SK-N-SH (cell line): ENCODE data around the gene DKC1. TPM values are rescaled to one million over a fixed set of nuclear protein-coding genes. Genes with fewer than 3 reads are reported as not detected.

Experiments
- CTCF ChIA-PET: fragments of 300-600, 350-600 bp; formaldehyde crosslinking; extraction: SDS; loops from one replicate; lab custom pipeline; 2021; lab: Yijun Ruan, JAX
- POLR2A ChIA-PET: fragments of 350-600 bp; sonication (Branson Sonifier 250); formaldehyde crosslinking; extraction: SDS; loops from one replicate; lab custom pipeline; 2020; ENCODE audit warnings: antibody characterized with exemption, inconsistent platforms; lab: Yijun Ruan, JAX
- DNase-seq: peaks from one replicate; pipeline ENCODE4 v3.0.0; 2012
- H2AFZ ChIP-seq: fragments of 200-600 bp; sonication (generic); 2 replicates; pipeline ENCODE4 v1.8.1; 2016; ENCODE audit warnings: antibody characterized with exemption, mild to moderate bottlenecking, low read depth
- H3F3A ChIP-seq: fragments of 200-600 bp; sonication (generic); replicated peaks from 2 replicates; pipeline ENCODE3; 2016; ENCODE audit warnings: antibody characterized with exemption, mild to moderate bottlenecking; ENCODE audit not compliant: insufficient read depth
- H3K27ac ChIP-seq, 2 experiments: fragments of 200-500 bp in 1 of 2; fragments of 200-600 bp in 1 of 2; sonication (Bioruptor generic) in 1 of 2; sonication (generic), shearing (Covaris generic) in 1 of 2; 2 replicates each; pipeline versions ENCODE4 v1.5.1 to v1.6.1; 2014 to 2016; ENCODE audit warnings: low read depth in 2 of 2, inconsistent platforms in 1 of 2, low read length in 1 of 2, mild to moderate bottlenecking in 1 of 2, mixed read lengths in 1 of 2
- H3K27me3 ChIP-seq: fragments of 200-600 bp; sonication (generic), shearing (Covaris generic); 2 replicates; pipeline ENCODE4 v1.6.1; 2016; ENCODE audit warnings: mixed run types; ENCODE audit not compliant: insufficient read depth
- H3K36me3 ChIP-seq, 2 experiments: fragments of 200-500 bp in 1 of 2; fragments of 200-600 bp in 1 of 2; sonication (Bioruptor generic) in 1 of 2; sonication (generic) in 1 of 2; replicated peaks in 1 of 2; 2 replicates each; pipeline versions ENCODE3 to v1.5.1; 2014 to 2016; ENCODE audit warnings: low read length in 1 of 2, mild to moderate bottlenecking in 1 of 2; ENCODE audit not compliant: insufficient read depth in 2 of 2, control insufficient read depth in 1 of 2
- H3K4me1 ChIP-seq, 2 experiments: fragments of 200-500 bp in 1 of 2; fragments of 200-600 bp in 1 of 2; sonication (Bioruptor generic) in 1 of 2; sonication (generic), shearing (Covaris generic) in 1 of 2; 2 replicates each; pipeline versions ENCODE4 v1.5.1 to v1.6.1; 2014 to 2016; ENCODE audit warnings: low read depth in 1 of 2, low read length in 1 of 2, mixed run types in 1 of 2; ENCODE audit not compliant: insufficient read depth in 2 of 2, control insufficient read depth in 1 of 2
- H3K4me2 ChIP-seq: fragments of 200-600 bp; sonication (generic), shearing (Covaris generic); 2 replicates; pipeline ENCODE4 v1.6.1; 2017; ENCODE audit warnings: mixed run types
- H3K4me3 ChIP-seq, 2 experiments: fragments of 200-500 bp in 1 of 2; fragments of 200-600 bp in 1 of 2; sonication (Bioruptor generic) in 1 of 2; sonication (generic), shearing (Covaris generic) in 1 of 2; 2 replicates each; pipeline versions ENCODE4 v1.5.1 to v1.8.1; 2014 to 2016; ENCODE audit warnings: low read depth in 2 of 2, inconsistent platforms in 1 of 2, low read length in 1 of 2, mild to moderate bottlenecking in 1 of 2, mixed read lengths in 1 of 2, moderate library complexity in 1 of 2
- H3K79me2 ChIP-seq: fragments of 200-600 bp; sonication (generic); 2 replicates; pipeline ENCODE4 v1.8.1; 2017; ENCODE audit warnings: mild to moderate bottlenecking; ENCODE audit not compliant: insufficient read depth
- H3K9ac ChIP-seq: fragments of 200-600 bp; sonication (generic); 2 replicates; pipeline ENCODE4 v1.6.1; 2017; ENCODE audit warnings: mixed run types
- H3K9me2 ChIP-seq: fragments of 200-600 bp; sonication (generic); 2 replicates; pipeline ENCODE4 v1.6.1; 2017; ENCODE audit warnings: mixed run types
- H3K9me3 ChIP-seq: fragments of 200-600 bp; sonication (generic); 2 replicates; pipeline ENCODE4 v1.6.1; 2017; ENCODE audit warnings: mixed run types, mild to moderate bottlenecking, moderate library complexity
- H4K20me1 ChIP-seq: fragments of 200-600 bp; sonication (generic); 2 replicates; pipeline ENCODE4 v1.6.1; 2017; ENCODE audit warnings: mild to moderate bottlenecking, mixed run types; ENCODE audit not compliant: insufficient read depth
- ELF1 ChIP-seq: IDR thresholded peaks from 2 replicates; pipeline ENCODE4 v1.4.0; 2012
- EP300 ChIP-seq, 2 experiments: IDR thresholded peaks; 2 replicates each; pipeline versions ENCODE4 v1.4.0 to v1.6.1; 2012; ENCODE audit warnings: borderline replicate concordance in 1 of 2, low read depth in 1 of 2, low read length in 1 of 2
- GABPA ChIP-seq: IDR thresholded peaks from 2 replicates; pipeline ENCODE4 v1.4.0; 2012; ENCODE audit warnings: low read depth, mild to moderate bottlenecking
- GATA2 ChIP-seq: sonication (generic); formaldehyde crosslinking; IDR thresholded peaks from 2 replicates; pipeline ENCODE4 v1.5.0; 2020; ENCODE audit warnings: mild to moderate bottlenecking, missing genetic modification reagents
- MXI1 ChIP-seq: IDR thresholded peaks from 2 replicates; pipeline ENCODE4 v1.6.1; 2012; ENCODE audit warnings: mild to moderate bottlenecking, low read depth, low read length, improper control_type of control experiment
- RAD21 ChIP-seq: IDR thresholded peaks from 2 replicates; pipeline ENCODE4 v1.6.1; 2012; ENCODE audit warnings: mild to moderate bottlenecking, low read length
- RFX5 ChIP-seq: IDR thresholded peaks from 2 replicates; pipeline ENCODE4 v1.6.1; 2012; ENCODE audit warnings: mild to moderate bottlenecking, improper control_type of control experiment, low read length
- SIN3A ChIP-seq: IDR thresholded peaks from 2 replicates; pipeline ENCODE4 v1.6.1; 2012; ENCODE audit warnings: low read depth, mild to moderate bottlenecking, low read length, moderate library complexity, borderline replicate concordance
- SMC3 ChIP-seq: IDR thresholded peaks from 2 replicates; pipeline ENCODE4 v1.6.1; 2012; ENCODE audit warnings: low read depth, low read length, improper control_type of control experiment
- TAF1 ChIP-seq: IDR thresholded peaks from 2 replicates; pipeline ENCODE4 v1.6.1; 2012; ENCODE audit warnings: low read depth, mild to moderate bottlenecking, low read length, moderate library complexity, borderline replicate concordance
- TCF12 ChIP-seq: IDR thresholded peaks from 2 replicates; pipeline ENCODE4 v1.4.0; 2012
- TEAD4 ChIP-seq: IDR thresholded peaks from 2 replicates; pipeline ENCODE4 v1.4.0; 2012; ENCODE audit warnings: mild to moderate bottlenecking, borderline replicate concordance; ENCODE audit not compliant: insufficient read depth
- WGBS: methylation state at CpG from one replicate; pipeline ENCODE4 v1.1.6; 2017; ENCODE audit warnings: low lambda C conversion rate; 5-methylcytosine and 5-hydroxymethylcytosine counted together
- polyA plus RNA-seq, 3 experiments: library from polyadenylated mRNA; depleted of rRNA; stranded (reverse); fragments of >200 nt; gene quantifications; 2 replicates each; pipeline ENCODE4 v1.2.3, GENCODE V29; 2012
- TF ChIP-seq, protein P1 (sequence below): IDR thresholded peaks from 2 replicates; pipeline ENCODE4; 2012
- TF ChIP-seq, protein P2 (sequence below): IDR thresholded peaks from 2 replicates; pipeline ENCODE4 v1.4.0; 2012; ENCODE audit warnings: low read depth, borderline replicate concordance

DKC1 gene
- polyA plus RNA-seq, 1 of the 3 experiments (the other 2 are of a cell fraction): 53.0 TPM

DNA sequence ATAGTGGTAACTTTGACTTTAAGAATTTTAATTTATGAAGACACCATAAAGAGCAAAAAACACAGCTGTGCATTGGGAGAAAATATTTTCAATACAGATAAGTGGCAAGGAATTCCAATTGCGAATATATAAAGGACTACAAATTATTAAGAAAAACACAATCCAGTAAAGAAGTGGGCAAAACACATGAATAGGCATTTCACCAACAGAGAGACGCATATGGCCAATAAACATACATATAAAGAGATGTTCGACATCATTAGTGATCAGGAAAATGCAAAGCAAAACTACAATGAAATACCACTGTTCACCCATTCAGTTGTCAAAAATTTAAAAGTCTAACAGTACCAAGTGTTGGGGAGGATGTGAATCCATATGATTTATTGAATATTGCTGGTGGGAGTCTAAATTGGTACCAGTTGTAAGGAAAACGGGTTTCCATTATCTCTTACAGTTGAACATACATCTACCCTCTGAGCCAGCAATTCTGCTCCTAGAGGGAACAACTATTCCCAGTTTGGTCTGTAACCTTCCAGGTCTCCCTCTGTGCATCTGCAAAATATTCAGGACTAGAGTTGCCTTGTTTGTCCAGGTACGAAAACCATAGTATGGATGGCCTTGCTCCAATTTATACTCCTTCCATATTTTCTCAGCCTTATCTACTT, 44.3 kb downstream of the DKC1 start:
- Histone ChIP-seq H3K4me3 (no peak overlapping the region), H3F3A (no peaks in the 10 kb centered on the region), H3K9ac (no peak overlapping the region), H3K9me2 (no peaks in the 10 kb centered on the region), H3K79me2 (no peaks in the 10 kb centered on the region), H3K4me1 (peaks cover 0 to 4% of the 10 kb centered on the region in 2 experiments; a peak in 1 of 4 replicates), H4K20me1 (no peaks in the 10 kb centered on the region), H3K27ac (no peak overlapping the region), H3K9me3 (no peaks in the 10 kb centered on the region), H3K27me3 (no peaks in the 10 kb centered on the region; the same call in 1 of the 2 replicates), H3K4me2 (no peak overlapping the region), H2AFZ (no peak overlapping the region), H3K36me3 (no peaks in the 10 kb centered on the region)
- POLR2A ChIA-PET: no interaction called here
- DNase-seq: no peak
- WGBS: 40% methylated on average over 5 of the region's 5 CpGs
- CTCF ChIA-PET: no interaction called here
- TF ChIP-seq ELF1: no peak
- TF ChIP-seq SMC3: no peak
- TF ChIP-seq TCF12: no peak
- TF ChIP-seq GATA2: no peak
- no peak for TF ChIP-seq EP300 (IDR thresholded peaks at IDR 0.05; ENCODE audit: borderline replicate concordance in 1 of 2, low read depth in 1 of 2, low read length in 1 of 2)
- TF ChIP-seq, protein P1, sequence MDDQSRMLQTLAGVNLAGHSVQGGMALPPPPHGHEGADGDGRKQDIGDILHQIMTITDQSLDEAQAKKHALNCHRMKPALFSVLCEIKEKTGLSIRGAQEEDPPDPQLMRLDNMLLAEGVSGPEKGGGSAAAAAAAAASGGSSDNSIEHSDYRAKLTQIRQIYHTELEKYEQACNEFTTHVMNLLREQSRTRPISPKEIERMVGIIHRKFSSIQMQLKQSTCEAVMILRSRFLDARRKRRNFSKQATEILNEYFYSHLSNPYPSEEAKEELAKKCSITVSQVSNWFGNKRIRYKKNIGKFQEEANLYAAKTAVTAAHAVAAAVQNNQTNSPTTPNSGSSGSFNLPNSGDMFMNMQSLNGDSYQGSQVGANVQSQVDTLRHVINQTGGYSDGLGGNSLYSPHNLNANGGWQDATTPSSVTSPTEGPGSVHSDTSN: no peak
- TF ChIP-seq TAF1: no peak
- TF ChIP-seq, protein P2, sequence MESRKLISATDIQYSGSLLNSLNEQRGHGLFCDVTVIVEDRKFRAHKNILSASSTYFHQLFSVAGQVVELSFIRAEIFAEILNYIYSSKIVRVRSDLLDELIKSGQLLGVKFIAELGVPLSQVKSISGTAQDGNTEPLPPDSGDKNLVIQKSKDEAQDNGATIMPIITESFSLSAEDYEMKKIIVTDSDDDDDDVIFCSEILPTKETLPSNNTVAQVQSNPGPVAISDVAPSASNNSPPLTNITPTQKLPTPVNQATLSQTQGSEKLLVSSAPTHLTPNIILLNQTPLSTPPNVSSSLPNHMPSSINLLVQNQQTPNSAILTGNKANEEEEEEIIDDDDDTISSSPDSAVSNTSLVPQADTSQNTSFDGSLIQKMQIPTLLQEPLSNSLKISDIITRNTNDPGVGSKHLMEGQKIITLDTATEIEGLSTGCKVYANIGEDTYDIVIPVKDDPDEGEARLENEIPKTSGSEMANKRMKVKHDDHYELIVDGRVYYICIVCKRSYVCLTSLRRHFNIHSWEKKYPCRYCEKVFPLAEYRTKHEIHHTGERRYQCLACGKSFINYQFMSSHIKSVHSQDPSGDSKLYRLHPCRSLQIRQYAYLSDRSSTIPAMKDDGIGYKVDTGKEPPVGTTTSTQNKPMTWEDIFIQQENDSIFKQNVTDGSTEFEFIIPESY: no peak

DNA sequence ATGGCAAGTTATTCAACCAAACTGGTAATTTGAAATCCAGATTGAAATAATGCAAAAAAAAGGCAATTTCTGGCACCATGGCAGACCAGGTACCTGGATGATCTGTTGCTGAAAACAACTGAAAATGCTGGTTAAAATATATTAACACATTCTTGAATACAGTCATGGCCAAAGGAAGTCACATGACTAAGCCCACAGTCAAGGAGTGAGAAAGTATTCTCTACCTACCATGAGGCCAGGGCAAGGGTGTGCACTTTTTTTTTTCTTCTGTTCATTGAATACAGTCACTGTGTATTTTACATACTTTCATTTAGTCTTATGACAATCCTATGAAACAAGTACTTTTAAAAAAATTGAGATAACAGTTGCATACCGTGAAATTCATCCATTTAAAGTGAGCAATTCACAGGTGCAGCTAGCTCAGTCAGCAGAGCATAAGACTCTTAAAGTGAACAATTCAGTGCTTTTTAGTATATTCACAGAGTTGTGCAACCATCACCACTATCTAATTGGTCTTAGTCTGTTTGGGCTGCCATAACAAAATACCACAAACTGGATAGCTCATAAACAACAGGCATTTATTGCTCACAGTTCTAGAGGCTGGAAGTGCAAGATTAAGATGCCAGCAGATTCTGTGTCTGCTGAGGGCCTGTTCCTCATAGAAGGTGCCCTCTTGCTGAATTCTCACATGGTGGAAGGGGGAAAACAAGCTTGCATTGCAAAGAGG, 47.4 kb downstream of the DKC1 start:
- Histone ChIP-seq H3K27me3 (no peaks in the 10 kb centered on the region; the same call in 1 of the 2 replicates), H3K36me3 (no peaks in the 10 kb centered on the region), H3K9ac (no peak overlapping the region), H3K27ac (no peak overlapping the region), H3K9me3 (no peaks in the 10 kb centered on the region), H3F3A (no peaks in the 10 kb centered on the region), H3K79me2 (no peaks in the 10 kb centered on the region), H2AFZ (no peak overlapping the region), H3K9me2 (no peaks in the 10 kb centered on the region), H4K20me1 (no peaks in the 10 kb centered on the region), H3K4me3 (no peak overlapping the region), H3K4me1 (no peaks in the 10 kb centered on the region), H3K4me2 (no peak overlapping the region)
- CTCF ChIA-PET: interaction anchor here (1.3 kb wide), 1 partner anchor 108 kb away, joined by 4 read pairs; no protein-coding TSS in a partner anchor
- POLR2A ChIA-PET: no interaction called here
- WGBS: 31% methylated on average over 1 of the region's 1 CpG
- TF ChIP-seq TEAD4: no peak
- TF ChIP-seq RFX5: no peak
- TF ChIP-seq TAF1: no peak
- no peak for TF ChIP-seq RAD21
- TF ChIP-seq SIN3A: no peak
- TF ChIP-seq, protein P1: no peak
- no peak for TF ChIP-seq MXI1
- no peak for TF ChIP-seq ELF1
- no peak for TF ChIP-seq GABPA
- DNase-seq: no peak
